K562 (cell line): ENCODE results near the gene ENG. TPM values are rescaled to one million over a fixed set of nuclear protein-coding genes. Genes with fewer than 3 reads are reported as not detected.

ENCODE experiments used
- ADNP ChIP-seq: fragments of 200-800 bp; sonication (Bioruptor generic); IDR thresholded peaks from 2 replicates; pipeline ENCODE4 v1.6.1; 2016; ENCODE audit warnings: missing genetic modification characterization, missing compliant biosample characterization
- ARNT ChIP-seq, 2 experiments: fragments of 450-650 bp; IDR thresholded peaks; 2 replicates each; pipeline ENCODE4 v1.6.1; 2016; ENCODE audit warnings: mild to moderate bottlenecking in 1 of 2
- GABPA ChIP-seq: fragments of 200-800 bp; sonication (Bioruptor generic); conservative IDR thresholded peaks from 2 replicates; pipeline ENCODE4 v1.6.1; 2016; ENCODE audit warnings: low read depth, missing genetic modification characterization, missing compliant biosample characterization
- GATAD2B ChIP-seq: fragments of 450-650 bp; IDR thresholded peaks from 2 replicates; pipeline ENCODE4 v1.6.1; 2017; ENCODE audit warnings: mild to moderate bottlenecking, borderline replicate concordance
- HMGN3 ChIP-seq: IDR thresholded peaks from 2 replicates; pipeline ENCODE4 v1.6.1; 2011; ENCODE audit warnings: borderline replicate concordance, low read depth, mild to moderate bottlenecking, mixed read lengths, low read length; ENCODE audit not compliant: insufficient read length; ENCODE audit errors: extremely low read depth
- NBN ChIP-seq: fragments of 450-650 bp; IDR thresholded peaks from 2 replicates; pipeline ENCODE4 v1.6.1; 2016; ENCODE audit warnings: low read depth, mild to moderate bottlenecking
- polyA plus RNA-seq, 8 experiments: library from polyadenylated mRNA; depleted of rRNA in 4 of 8; stranded (reverse) in 5 of 8; unstranded in 3 of 8; fragments of >200 nt; fragmentation: Nextera tagmentation in 2 of 8; fragmentation: Illumina TruSeq in 1 of 8; extraction: Ambion mirVana in 2 of 8; extraction: Trizol in 1 of 8; gene quantifications; 2 replicates each; pipeline versions ENCODE4 v1.2.1 to v1.2.3, GENCODE V29; 2011 to 2014; ENCODE audit warnings: inconsistent platforms in 1 of 8, missing spikeins in 1 of 8
- total RNA-seq, 7 experiments: library from RNA; depleted of rRNA in 6 of 7; stranded (reverse); fragments of >200 nt in 6 of 7; fragmentation: Illumina TruSeq in 2 of 7; extraction: Trizol in 2 of 7; gene quantifications; 2 replicates each; pipeline versions ENCODE4 v1.2.1 to v1.2.3, GENCODE V29; 2011 to 2021; ENCODE audit warnings: low replicate concordance in 1 of 7
- TF ChIP-seq, protein P1 (sequence below): sonication (generic); formaldehyde crosslinking; IDR thresholded peaks from 2 replicates; pipeline ENCODE4 v1.8.0; 2022; ENCODE audit warnings: mild to moderate bottlenecking, missing genetic modification reagents, borderline replicate concordance
- TF ChIP-seq, protein P2 (sequence below): sonication (generic); formaldehyde crosslinking; IDR thresholded peaks from 2 replicates; pipeline ENCODE4 v1.8.1; 2023; ENCODE audit warnings: mild to moderate bottlenecking, missing genetic modification reagents
- TF ChIP-seq, protein P3 (sequence below): fragments of 450-650 bp; IDR thresholded peaks from 2 replicates; pipeline ENCODE4 v1.7.1; 2018; ENCODE audit warnings: mild to moderate bottlenecking, low read depth; ENCODE audit not compliant: partially characterized antibody
- TF ChIP-seq, protein P4 (sequence below): sonication (generic); formaldehyde crosslinking; IDR thresholded peaks from 2 replicates; pipeline ENCODE4 v1.8.0; 2023; ENCODE audit warnings: mild to moderate bottlenecking, missing genetic modification reagents
- TF ChIP-seq, protein P5 (sequence below): fragments of 250-450 bp; sonication (Bioruptor Pico); IDR thresholded peaks from 2 replicates; pipeline ENCODE4 v1.5.0; 2020; ENCODE audit warnings: mild to moderate bottlenecking, borderline replicate concordance

ENG gene
- total and polyA plus RNA-seq, 9 of the 15 experiments (the other 6 are each of a cell fraction or from before 2014, with no cell fraction given) = 0.04 to 0.40 (median 0.14) TPM; not detected in 1

DNA sequence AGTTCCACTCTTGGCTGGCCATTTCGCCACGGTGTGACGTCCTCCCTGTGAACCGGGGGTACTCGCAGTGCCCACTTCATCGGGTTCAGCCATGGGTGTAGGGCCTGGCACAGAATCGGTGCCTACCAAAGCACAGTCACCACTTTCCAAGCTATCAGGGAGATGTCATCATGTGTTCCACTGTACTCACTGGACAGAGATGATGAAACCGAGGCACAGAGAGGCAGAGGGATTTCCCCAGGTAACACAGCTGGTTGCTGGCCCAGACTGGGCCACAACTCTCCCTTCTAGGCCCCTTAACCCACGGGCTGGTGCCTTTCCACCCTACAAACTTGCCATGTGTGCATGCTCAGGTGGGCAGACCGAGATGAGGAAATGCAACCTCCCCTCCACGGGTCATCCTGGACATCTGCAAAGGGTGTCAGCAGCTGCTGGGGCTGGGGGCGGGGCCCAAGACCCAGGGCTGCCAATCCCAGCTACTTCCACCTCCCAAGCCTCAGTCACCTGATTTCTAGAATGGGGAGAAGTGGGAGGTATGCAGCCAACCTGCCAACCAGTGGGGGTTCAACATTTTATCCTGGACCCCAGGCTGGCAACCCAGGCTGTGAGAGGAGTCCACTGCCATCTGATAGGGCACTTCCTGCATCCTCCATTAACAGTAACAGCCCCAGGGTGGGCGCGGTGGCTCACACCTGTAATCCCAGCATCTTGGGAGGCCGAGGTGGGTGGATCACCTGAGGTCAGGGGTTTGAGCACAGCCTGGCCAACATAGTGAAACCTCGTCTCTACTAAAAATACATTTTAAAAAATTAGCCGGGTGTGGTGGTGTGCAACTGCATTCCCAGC lies 75.1 kb downstream of the ENG start (continued):
- TF ChIP-seq, protein P1, sequence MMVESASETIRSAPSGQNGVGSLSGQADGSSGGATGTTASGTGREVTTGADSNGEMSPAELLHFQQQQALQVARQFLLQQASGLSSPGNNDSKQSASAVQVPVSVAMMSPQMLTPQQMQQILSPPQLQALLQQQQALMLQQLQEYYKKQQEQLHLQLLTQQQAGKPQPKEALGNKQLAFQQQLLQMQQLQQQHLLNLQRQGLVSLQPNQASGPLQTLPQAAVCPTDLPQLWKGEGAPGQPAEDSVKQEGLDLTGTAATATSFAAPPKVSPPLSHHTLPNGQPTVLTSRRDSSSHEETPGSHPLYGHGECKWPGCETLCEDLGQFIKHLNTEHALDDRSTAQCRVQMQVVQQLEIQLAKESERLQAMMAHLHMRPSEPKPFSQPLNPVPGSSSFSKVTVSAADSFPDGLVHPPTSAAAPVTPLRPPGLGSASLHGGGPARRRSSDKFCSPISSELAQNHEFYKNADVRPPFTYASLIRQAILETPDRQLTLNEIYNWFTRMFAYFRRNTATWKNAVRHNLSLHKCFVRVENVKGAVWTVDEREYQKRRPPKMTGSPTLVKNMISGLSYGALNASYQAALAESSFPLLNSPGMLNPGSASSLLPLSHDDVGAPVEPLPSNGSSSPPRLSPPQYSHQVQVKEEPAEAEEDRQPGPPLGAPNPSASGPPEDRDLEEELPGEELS = no peak
- TF ChIP-seq, protein P2, sequence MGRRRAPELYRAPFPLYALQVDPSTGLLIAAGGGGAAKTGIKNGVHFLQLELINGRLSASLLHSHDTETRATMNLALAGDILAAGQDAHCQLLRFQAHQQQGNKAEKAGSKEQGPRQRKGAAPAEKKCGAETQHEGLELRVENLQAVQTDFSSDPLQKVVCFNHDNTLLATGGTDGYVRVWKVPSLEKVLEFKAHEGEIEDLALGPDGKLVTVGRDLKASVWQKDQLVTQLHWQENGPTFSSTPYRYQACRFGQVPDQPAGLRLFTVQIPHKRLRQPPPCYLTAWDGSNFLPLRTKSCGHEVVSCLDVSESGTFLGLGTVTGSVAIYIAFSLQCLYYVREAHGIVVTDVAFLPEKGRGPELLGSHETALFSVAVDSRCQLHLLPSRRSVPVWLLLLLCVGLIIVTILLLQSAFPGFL = no peak
- TF ChIP-seq HMGN3 = no peak
- TF ChIP-seq NBN = no peak
- TF ChIP-seq ADNP (tag) = no peak
- no peak for TF ChIP-seq GABPA
- TF ChIP-seq ARNT (IDR thresholded peaks at IDR 0.05) = no peak
- TF ChIP-seq, protein P3, sequence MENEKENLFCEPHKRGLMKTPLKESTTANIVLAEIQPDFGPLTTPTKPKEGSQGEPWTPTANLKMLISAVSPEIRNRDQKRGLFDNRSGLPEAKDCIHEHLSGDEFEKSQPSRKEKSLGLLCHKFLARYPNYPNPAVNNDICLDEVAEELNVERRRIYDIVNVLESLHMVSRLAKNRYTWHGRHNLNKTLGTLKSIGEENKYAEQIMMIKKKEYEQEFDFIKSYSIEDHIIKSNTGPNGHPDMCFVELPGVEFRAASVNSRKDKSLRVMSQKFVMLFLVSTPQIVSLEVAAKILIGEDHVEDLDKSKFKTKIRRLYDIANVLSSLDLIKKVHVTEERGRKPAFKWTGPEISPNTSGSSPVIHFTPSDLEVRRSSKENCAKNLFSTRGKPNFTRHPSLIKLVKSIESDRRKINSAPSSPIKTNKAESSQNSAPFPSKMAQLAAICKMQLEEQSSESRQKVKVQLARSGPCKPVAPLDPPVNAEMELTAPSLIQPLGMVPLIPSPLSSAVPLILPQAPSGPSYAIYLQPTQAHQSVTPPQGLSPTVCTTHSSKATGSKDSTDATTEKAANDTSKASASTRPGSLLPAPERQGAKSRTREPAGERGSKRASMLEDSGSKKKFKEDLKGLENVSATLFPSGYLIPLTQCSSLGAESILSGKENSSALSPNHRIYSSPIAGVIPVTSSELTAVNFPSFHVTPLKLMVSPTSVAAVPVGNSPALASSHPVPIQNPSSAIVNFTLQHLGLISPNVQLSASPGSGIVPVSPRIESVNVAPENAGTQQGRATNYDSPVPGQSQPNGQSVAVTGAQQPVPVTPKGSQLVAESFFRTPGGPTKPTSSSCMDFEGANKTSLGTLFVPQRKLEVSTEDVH = no peak
- TF ChIP-seq, protein P4, sequence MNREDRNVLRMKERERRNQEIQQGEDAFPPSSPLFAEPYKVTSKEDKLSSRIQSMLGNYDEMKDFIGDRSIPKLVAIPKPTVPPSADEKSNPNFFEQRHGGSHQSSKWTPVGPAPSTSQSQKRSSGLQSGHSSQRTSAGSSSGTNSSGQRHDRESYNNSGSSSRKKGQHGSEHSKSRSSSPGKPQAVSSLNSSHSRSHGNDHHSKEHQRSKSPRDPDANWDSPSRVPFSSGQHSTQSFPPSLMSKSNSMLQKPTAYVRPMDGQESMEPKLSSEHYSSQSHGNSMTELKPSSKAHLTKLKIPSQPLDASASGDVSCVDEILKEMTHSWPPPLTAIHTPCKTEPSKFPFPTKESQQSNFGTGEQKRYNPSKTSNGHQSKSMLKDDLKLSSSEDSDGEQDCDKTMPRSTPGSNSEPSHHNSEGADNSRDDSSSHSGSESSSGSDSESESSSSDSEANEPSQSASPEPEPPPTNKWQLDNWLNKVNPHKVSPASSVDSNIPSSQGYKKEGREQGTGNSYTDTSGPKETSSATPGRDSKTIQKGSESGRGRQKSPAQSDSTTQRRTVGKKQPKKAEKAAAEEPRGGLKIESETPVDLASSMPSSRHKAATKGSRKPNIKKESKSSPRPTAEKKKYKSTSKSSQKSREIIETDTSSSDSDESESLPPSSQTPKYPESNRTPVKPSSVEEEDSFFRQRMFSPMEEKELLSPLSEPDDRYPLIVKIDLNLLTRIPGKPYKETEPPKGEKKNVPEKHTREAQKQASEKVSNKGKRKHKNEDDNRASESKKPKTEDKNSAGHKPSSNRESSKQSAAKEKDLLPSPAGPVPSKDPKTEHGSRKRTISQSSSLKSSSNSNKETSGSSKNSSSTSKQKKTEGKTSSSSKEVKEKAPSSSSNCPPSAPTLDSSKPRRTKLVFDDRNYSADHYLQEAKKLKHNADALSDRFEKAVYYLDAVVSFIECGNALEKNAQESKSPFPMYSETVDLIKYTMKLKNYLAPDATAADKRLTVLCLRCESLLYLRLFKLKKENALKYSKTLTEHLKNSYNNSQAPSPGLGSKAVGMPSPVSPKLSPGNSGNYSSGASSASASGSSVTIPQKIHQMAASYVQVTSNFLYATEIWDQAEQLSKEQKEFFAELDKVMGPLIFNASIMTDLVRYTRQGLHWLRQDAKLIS (CRISPR knock-in tag) = no peak
- TF ChIP-seq GATAD2B = no peak
- TF ChIP-seq, protein P5, sequence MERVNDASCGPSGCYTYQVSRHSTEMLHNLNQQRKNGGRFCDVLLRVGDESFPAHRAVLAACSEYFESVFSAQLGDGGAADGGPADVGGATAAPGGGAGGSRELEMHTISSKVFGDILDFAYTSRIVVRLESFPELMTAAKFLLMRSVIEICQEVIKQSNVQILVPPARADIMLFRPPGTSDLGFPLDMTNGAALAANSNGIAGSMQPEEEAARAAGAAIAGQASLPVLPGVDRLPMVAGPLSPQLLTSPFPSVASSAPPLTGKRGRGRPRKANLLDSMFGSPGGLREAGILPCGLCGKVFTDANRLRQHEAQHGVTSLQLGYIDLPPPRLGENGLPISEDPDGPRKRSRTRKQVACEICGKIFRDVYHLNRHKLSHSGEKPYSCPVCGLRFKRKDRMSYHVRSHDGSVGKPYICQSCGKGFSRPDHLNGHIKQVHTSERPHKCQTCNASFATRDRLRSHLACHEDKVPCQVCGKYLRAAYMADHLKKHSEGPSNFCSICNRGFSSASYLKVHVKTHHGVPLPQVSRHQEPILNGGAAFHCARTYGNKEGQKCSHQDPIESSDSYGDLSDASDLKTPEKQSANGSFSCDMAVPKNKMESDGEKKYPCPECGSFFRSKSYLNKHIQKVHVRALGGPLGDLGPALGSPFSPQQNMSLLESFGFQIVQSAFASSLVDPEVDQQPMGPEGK (CRISPR knock-in tag) = no peak
